ENCODE results near the gene CD151.

CD151 gene

DNA sequence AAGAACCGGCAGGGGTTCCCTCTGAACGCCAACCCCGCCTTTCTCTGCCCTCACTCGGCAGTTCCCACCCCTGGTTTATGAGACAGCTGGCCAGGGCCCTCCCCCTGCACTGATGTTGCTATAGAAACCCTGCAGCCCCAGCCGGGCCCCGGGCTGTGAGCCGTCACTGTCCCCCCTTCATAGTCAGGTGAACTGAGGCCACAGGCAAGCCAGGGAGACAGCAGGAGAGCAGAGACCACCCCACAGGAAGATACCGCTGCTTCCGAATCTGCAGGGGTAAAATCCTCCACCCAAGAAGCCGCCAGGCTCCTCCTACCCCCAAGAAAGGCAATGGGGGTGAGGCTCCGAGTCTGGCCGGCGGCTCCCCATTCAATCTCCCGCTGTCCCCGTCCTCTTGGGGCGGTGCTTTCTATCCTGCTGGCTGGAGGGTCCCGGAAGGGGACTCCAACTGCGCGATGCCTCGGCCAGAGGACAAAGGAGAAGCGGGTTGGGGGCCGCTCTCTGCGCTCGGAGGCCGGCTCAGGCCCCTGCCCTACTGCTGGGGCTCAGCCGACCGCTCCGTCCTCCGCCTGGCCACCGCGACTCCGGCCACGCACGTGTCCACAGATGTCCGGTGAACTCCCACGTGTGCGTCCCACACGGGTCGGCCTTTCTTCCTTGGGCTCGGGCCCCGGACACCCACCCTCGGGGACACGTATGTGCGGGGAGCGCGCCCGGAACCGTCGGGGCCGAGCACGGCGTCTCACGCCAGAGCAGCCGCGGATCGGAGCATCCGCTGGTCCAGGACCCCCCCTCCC is 35.3 kb upstream of the CD151 start:
- DNase-seq: peak; percentile 73

DNA sequence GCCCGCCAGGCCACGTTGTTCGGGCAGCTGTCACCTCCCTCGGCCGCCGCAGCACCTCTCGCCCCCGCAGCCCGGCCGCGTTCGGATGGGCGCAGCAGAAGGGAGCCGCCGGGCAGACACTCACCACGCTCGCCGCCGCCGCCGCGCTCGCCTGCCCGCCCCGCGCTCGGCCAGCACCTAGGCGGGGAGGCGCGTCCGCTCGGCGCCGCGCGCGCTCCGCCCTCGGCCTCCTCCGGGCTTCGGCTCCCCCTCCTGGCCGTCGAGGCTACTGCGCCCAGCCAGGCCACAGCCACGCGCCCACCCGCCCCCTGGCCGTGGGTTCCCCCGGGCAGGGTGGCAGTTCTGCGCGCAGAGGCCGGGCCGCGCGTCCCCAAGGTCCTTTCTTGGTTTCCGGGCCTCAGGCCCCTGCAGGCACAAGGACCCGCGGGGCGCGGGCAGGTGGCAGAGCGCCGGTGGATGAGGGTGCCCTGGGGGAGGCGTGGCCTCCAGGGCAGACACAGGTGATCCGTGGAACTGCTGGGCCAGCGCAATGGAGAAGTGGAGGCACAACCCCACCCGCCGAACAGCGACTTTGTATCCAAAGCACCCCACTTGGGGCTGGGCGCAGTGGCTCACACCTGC is 34.5 kb upstream of the CD151 start, which contains the start of gene SLC25A22:
SLC25A22 (minus strand) TSS at position 189 of the 621 bp plus-strand sequence. CDS start 3,275 bp downstream, outside the sequence.
- peak; percentile 77 for DNase-seq

DNA sequence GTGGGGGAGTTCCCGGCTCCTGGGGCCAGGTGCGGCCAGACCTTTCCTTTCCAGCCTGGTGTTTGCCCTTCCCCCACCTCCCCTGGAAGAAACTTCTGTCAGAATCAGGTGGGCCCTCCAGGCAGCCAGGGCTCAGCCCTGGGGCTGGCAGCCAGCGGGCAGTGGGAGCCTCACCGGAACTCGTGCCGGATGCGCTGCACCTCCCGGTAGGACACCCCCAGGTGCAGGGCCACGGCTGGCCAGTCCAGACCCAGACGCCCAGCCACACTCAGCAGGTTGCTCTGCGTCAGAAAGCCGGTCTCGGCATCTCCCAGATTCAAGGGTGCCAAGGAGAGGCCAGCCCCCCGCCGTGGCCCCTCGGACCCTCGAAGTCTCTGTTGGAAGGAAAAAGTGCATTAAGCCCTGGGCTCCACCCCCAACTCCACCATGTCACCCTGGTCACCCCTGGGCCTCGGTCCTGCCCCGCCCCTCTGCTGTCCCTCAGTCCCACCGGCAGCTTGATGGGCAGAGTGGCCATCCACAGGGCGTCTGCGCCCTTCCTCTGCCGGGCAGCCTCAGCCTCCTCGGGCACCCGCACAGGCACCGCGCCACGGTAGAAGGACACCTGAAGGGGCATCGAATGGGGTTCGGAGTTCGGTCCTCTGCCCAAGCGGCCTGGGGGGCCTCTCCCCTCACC is 33.0 kb upstream of the CD151 start:
- no peak for DNase-seq

DNA sequence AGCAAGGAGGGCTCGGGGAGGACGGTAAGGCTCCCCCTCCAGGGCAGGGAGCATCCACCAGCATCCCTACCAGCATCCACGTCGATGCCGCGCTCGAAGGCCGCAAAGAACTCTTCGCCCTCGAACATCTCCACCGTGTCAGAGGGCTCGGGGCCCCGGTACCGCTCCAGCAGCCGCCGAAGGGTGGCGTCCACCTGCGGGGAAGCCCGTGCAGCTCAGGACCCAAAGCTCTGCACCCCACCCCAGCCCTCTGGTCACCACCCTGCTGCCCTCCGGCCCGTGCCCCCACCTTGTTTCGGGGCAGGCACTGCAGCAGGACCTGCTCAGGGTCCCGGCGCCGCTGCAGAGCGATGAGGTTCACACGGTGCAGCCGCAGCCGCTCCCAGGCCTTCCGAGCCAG is 32.3 kb upstream of the CD151 start:
- DNase-seq: no peak

DNA sequence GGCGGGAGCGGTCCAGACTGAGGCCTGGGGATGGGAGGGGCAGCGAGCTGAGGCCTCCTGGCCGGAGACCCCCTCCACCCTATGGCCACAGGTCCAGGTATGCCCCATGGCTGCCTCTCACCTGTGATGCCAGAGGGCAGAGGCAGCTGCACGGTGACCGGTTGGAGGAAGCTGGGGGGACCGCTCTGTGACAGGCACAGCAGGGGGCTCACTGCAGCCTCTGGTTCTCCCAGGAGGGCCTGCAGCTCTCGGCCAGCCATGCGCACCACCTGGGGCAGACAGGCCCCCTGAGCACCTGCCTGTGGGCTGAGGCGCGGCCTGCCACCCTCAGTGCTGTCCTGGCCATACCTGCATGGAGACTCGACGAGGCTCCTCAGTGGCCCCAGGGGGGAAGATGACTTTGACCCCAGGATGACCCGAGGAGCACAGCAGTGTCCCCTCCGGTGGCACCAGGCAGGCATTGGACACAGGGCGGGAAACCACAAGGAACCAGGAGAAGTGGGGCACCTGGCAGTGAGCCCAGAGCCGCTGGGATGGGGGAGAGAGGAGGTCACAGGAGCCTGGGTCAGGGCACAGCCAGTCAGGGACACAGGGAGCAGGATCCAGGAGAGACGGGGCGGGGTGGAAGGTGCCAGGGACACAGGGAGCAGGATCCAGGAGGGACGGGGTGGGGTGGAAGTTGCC is 31.5 kb upstream of the CD151 start:
- DNase-seq: no peak

DNA sequence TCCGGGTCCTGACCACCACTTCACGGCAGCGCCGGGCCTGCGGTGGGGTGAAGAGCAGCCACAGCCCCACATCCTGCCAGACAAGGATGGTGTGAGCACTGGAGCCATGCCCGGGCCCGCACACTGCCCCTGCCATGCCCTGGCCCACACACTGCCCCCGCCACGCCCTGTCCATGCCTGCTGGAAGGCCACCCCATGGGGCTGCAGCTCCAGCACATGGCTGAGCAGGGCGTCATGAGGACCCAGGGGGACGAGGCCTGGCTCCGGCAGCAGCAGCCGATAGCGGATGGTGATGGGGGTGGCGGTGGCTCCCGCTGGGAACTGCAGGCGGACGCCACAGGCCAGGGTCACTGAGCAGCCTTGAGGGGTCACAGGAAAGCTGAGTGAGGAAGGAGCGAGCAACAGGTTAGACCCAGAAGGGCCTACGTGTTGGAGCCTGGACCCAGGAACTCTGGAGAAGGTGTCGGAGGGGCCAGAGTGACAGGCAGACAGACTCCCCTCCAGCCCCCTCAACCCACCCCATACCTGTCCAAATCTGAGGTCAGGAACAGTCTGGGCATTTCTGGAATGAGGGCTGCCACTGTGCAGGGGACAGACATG is 30.6 kb upstream of the CD151 start:
- no peak for DNase-seq

DNA sequence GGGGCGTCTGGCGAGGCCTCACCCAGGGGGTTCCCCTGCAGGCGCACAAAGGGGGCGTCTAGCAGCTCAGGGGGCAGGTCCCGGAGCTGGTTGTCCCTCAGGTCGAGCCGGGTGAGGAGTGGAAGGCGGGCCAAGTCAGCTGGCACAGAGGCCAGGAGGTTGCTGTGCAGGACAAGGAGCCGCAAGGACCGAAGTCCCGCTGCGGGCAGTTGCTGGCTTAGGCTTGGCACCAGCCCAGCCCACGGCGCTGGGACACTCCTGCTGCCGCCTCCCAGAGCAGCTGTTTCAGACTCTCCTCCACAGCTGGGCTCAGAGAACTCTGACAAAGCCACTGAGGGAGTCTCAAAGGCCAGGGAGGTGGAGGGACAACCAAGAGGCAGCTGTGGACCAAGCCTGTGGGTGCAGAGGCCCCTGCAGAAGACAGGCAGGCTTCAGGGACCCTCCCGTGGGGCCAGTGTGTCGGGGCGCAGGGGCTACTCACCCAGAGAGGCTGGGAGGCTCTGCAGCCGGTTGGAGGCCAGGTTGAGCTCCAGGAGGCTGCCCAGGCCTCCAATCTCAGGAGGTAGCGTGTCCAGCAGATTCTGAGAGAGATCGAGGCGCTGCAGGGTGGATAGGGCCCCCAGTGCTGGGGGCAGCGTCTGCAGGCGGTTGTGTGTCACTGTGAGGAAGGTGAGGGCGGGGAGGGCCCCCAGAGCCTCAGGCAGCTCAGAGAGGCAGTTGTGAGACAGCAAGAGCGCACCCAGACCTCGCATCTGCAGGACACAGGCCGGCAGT is 29.9 kb upstream of the CD151 start:
- DNase-seq: no peak

DNA sequence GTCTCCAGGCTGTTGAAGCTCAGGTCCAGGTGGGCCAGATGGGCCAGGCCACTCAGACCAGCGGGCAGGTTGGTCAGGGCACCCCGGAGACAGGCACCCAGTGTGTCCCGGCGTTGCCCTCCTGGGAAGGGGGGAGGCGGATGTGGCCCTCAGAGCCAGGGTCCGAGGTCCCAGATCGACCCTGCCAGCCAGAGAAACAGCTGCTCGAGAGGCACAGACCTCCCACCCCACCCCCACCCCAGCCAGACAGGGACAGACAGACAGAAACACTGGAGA is 29.3 kb upstream of the CD151 start:
- no peak for DNase-seq

DNA sequence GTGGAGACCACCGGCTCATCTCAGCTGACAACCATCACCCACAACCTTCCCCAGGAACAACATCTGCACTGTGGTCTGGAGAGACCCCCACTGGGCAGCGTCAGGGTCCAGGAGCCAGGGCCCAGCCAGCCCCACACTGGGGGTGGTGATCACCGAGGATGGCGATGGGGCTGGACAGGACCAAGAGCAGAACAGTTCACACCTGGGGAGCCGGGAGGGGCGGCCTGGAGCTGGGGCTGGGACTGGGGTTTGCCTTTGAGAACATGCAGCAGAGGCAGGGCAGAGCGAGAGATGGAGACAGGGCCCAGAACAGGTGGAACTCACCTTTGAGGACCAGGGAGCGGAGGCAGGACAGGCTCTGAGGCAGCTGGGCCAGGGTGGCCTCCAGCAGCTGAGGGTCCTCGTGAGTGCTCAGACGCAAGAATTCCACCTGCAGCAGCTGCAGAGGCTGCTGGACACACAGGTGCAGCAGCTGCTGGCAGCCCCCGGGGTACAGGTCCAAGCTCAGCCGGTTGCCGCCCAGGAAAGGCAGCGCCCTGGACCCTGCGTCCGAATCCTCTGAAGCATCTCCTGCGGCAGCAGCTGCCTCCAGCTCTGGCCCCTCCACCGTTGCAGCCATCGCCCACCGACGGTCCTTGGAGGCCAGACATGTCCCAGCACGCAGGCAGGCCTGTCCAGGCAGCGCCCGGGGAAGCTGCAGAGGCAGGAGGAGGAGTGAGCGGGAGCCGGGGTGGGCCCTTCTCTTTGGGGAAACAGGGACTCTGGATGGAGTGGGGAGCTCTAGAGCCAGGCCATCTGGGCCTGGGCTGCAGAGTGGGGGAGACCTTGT is 28.8 kb upstream of the CD151 start:
- no peak for DNase-seq

DNA sequence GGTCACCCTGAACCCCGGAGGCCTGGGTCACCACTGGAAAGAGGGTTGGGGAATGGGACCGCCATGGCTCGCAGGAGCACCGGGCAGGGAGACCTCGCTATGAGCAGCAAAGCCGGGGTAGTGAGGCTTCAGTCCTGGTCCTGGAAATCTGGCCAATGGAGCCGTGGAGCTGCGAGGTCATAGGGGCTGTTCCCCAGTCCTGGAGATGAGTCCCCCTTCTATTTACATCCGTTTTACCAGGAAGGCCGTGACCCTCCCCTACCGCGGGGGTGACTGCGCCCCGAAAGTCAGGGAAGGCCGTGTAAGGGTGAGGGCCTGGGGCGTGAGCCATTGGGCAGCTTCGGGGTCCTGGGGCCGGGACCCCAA is 28.2 kb upstream of the CD151 start:
- peak; percentile 12 for DNase-seq

DNA sequence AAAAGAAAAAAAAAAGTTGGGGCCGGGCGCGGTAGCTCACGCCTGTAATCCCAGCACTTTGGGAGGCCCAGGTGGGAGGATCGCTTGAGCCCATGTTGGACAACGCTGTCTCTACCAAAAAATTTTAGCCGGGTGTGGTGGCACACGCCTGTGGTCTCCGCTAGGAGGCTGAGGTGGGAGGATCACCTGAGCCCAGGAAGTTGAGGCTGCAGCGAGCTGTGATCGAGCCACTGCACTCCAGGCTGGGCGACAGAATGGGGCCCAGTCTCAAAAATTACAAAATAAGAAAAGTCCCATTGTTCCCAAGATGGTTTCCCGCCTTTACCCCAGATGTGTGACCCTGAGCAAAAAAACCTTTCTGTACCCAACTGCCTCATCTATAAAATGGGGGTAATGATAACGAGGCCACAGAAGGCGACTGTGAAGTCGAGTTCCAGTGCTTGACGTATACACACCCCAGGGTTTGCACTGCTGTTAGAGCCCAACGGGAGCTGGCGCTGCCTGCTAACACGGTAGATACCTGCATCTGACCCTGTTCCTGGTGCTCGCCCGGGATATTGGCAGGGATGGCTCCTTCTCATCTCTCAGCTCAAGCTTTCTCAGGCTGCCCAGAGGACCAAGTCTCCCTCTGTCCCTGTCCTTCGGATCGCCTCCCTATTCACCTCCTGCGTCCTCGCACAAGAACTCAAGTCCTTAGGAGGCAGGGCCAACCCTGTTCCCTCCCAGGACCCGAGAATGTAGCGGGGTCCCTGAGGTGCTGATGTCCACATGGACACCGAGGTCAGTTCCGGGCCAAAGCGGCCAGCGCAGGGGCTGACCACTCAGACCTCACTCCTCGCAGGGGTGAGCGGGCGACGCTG is 24.1 kb upstream of the CD151 start:
- peak; percentile 46 for DNase-seq

DNA sequence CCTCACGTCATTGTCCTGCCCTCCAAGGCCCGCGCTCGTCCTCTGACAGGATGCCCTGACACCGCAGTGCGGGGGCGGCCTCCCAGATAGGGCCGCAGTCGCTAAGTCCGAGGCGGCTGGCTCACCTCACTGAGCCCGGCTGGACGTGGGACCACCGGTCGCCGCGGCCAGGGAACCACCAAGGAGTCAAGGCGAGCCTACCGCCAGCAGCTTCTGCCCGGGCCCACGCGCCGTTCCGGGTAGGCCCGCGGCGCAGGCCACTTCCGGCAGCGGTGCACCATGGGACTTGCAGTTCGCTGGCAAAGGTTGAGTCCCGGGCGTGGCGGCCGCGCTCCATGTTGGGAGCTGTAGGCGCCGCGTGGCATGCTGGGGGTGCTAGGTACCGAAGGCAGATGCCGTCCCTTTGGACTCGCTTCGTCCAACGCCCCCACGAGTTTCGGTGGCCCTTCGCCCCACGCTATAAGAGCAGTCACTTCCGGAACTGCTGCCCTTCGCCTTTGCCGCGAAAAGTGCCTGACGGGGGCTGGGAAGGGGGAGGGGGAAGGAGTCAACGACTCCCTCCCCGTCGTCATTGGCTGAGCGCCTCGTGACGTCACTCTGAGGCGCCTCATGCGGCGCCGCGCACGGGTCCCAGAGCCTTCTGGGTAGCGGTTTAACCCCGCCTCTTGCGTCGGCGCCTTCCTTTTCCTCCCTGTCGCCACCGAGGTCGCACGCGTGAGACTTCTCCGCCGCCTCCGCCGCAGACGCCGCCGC is 23.3 kb upstream of the CD151 start, which contains the start of gene RPLP2:
RPLP2 (plus strand) TSS at position 681 of the 753 bp plus-strand sequence. CDS start 268 bp downstream, outside the sequence.
- peak; percentile 97 for DNase-seq

DNA sequence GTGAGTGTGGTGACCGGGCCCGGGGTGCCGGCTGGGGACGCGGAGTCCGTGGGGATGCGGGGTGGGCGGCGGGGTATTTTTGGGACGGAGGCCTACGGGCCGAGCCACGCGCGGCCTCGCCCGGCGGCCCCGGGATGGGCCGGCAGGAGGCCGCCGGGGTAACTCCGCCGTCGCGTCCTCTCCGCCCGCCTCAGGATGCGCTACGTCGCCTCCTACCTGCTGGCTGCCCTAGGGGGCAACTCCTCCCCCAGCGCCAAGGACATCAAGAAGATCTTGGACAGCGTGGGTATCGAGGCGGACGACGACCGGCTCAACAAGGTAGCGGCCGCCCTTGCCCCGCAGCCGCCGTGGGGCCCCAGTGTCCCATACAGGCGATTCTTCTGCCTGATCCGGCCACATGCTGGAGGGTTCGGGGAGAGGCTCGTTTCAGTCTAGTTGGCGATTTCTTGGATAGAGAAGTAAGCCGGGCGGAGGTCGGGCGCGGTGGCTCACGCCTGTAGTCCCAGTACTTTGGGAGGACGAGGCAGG is 22.6 kb upstream of the CD151 start:
- no peak for DNase-seq

DNA sequence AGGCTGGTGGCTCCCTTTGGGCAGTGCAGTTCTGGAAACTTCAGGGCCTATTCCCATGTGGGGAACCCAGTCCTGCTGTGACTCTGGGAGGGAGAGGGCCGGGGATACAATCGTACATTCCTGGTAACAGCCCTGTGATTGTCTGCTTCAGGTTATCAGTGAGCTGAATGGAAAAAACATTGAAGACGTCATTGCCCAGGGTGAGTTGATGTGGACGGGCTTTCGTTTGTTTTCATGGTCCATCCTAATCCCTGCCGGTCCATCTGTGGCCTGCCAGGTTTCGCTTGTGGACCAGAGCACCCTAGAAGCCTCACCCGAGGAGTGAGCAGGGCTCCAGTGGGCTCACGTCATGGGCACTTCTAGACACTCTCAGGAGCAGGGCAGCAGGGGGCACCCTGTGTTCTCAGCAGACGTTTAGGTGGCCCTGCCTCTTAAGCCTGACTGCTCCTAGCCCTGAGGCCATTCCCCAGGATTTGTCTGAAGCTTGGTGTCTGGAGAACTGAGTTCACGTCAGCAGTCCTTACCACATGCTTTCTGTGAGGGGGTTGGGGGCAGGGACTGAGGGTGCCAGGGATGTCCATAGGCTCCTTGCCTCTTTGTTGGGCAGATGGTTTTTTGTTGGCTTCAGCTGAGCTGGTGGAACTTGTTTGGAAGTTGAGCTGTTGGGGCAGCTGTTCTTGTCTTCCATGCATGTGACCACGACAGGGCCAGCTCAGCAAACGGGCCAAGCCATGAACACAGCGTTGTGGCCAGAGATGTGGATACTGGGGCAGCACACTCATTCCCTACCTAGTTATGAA is 21.1 kb upstream of the CD151 start:
- DNase-seq: peak; percentile 57

DNA sequence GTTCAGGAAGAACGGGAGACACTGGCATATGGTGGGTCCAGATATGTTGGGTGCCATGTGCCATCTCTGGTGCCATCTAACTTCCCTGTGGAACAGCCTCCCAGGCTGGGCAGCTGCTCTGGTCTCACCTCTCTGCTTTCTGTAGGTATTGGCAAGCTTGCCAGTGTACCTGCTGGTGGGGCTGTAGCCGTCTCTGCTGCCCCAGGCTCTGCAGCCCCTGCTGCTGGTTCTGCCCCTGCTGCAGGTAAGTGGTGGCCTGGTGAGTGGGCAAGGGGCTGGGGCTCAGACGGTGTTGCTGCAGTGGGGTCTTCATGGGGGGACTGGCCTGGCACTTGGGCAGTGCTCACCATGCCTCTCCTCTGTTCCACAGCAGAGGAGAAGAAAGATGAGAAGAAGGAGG is 20.4 kb upstream of the CD151 start:
- DNase-seq: no peak

DNA sequence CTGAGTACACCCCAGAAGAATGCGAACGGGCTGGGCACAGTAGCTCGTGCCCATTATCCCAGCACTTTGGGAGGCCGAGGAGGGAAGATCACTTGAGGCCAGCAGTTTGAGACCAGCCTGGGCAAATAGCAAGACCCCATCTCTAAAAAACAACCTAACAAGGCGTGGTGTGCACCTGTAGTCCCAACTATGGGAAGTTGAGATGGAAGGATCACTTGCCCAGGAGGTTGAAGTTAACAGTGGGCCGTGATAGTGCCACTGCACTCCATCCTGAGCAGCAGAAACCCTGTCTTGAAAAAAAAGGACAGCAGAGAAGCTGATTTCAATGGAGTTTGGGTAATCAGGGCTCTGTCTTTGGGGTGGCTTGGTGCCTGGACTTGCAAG is 19.7 kb upstream of the CD151 start:
- no peak for DNase-seq

DNA sequence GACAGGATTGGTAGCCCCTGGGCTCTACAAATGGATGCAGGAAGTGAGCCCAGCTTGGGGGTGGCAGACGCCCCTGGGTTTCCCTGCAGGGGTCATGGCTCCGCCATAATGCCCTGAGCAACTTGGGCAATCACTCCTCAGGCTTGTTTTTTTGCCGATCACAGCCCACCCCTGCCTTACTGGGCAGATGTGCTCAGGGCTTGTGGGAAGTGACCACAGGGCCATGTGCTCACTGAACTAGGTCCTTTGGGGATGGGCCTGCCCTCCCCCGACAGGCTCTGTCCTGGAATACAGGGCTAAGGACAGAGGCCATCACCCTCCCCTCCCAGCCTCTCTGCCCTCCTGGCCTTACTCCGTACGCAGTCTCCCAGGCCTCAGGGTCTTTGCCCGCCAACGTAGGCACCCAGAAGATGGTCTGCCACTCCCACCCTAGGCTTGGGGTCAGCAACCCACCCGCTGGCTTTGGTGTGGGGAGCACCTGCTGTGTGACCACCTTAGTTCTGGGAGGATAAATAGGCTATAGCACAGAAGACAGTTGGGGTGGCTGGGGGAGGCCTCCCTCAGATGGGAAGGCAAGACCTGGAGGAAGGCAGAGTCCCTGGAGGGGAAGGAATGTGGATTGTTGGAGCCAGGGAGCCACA is 19.2 kb upstream of the CD151 start:
- no peak for DNase-seq
